ENCODE data around the gene APRT.

The APRT gene

DNA sequence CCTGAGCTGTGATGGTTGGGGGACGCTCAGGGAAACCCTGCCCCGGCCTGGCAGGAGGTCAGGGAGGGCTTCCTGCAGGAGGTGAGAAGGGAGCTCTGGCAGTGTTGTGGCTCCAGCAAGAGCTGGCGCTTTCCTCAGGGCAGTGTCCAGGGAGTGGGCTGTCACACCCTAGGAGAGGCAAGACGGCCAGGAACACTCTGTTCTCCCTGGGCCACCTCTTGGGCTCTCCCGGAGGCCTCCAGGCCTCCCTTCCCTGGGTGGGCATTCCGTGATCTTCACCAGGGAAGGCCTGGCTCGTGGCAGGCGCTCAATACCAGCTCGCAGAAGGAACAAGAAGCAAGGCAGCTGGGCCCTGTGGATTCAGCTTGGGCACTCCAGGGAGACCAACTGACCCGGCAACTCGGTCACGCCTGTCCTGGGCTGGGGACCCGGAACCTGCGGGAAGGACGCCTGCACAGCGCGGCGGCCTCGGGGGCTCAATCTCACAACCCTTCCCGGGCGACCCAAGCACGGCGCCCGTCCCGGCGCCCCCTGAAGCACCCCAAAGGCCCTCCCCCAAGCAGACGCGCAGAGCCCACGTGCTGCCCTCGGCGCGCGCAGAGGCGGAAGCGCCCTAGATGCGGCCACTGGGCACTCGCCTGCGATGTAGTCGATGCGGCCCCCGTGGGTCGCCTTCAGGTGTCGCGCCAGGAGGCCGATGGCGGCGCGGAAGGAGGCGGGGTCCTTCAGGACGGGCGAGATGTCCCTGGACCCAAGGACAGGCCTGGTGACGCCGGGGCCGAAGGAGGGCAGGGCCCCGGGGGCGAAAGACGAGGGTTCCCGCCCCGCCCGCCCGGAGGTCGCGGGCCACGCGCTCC is 588 bp downstream of the APRT start:
- TF ChIP-seq POLR2A (IDR thresholded peaks at IDR 0.05; ENCODE audit: low read depth, low read length) (0 out of 2 replicates have a peak, but pooled peaks have one; percentile 11), POLR2AphosphoS5 (IDR thresholded peaks at IDR 0.05; ENCODE audit: low read depth, low read length) (0 out of 2 replicates have a peak, but pooled peaks have one; percentile 65), PAX5 (IDR thresholded peaks at IDR 0.05; ENCODE audit: insufficient read depth, low read length, severe bottlenecking) (no peak), TAF1 (IDR thresholded peaks at IDR 0.05; ENCODE audit: low read depth, low read length) (no peak), POU2F2 (IDR thresholded peaks at IDR 0.05; ENCODE audit: low read depth, low read length) (no peak; the same call in 1 of the 2 replicates), SPI1 (IDR thresholded peaks at IDR 0.05; ENCODE audit: low read depth, low read length) (no peak)
- FAIRE-seq (no peak), DNase-seq (ENCODE audit: insufficient read length, low spot score) (peak; percentile 87)

DNA sequence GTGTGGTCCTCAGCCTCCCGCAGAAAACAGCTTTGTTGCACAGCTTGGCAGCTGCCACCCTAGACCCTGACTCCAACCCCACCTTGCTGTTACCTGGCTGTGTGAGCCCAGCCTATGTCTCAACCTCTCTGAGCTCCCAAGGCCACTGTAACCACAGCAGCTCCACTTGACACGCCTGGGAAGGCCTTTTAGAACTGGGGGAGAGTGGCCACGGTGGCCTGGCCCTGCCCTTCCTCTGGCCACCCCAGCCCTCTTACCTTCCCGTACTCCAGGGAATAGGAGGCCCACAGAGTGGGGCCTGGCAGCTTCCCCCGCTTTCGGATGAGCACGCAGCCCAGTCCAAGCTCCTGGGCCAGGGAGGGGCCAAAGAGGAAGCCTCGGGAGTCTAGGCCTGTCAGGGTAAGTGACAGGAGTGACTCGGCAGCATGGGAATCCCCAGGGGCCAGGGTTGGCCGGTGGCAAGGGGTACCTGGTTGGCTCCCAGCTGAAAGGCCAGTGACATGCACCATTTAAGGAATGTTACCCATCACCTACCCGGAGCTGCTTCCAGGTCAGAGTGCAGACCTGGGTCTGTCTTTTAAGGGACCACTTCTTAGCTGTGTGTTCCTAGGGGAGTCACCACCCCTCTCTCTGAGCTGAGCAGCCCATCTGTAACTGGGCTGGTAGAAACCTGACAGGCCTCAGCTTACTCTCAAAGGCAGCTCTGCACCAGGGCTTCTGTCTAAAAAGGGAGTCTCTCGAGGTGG is 1.4 kb downstream of the APRT start:
- no peak for DNase-seq (ENCODE audit: insufficient read length, low spot score)
- FAIRE-seq = no peak
- TF ChIP-seq POLR2A (IDR thresholded peaks at IDR 0.05; ENCODE audit: low read depth, low read length) (no peak; the same call in 1 of the 2 replicates), SPI1 (IDR thresholded peaks at IDR 0.05; ENCODE audit: low read depth, low read length) (no peak), PAX5 (IDR thresholded peaks at IDR 0.05; ENCODE audit: insufficient read depth, low read length, severe bottlenecking) (no peak), POU2F2 (IDR thresholded peaks at IDR 0.05; ENCODE audit: low read depth, low read length) (no peak), TAF1 (IDR thresholded peaks at IDR 0.05; ENCODE audit: low read depth, low read length) (no peak), POLR2AphosphoS5 (IDR thresholded peaks at IDR 0.05; ENCODE audit: low read depth, low read length) (peak; percentile 2; the same call in 1 of the 2 replicates)

DNA sequence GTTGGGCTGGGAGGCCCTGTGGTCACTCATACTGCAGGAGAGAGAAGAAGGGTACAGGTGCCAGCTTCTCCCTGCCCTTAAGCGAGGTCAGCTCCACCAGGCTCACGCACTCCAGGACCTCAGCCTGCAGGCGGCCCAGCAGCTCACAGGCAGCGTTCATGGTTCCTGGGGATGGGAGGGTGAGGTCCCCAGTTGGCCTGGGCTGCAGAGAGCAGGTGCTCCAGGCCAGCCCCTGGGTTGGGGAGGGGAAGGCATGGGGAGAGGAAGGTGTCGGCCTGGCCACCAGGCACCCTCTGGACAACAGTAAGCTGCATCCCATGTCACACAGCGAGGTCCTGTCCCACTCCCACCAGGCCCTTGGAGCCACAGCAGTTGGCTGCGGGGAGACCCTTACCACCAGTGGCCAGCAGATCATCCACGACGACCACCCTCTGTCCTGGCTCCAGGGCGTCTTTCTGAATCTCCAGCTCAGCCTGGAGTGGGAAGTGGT is 2.0 kb downstream of the APRT start:
- FAIRE-seq = no peak
- peak; percentile 28; the same call in 1 of the 2 replicates for TF ChIP-seq POLR2AphosphoS5 (IDR thresholded peaks at IDR 0.05; ENCODE audit: low read depth, low read length)
- peak; percentile 73 for TF ChIP-seq POLR2A (IDR thresholded peaks at IDR 0.05; ENCODE audit: low read depth, low read length)
- no peak; the same call in 1 of the 2 replicates for TF ChIP-seq POU2F2 (IDR thresholded peaks at IDR 0.05; ENCODE audit: low read depth, low read length)

DNA sequence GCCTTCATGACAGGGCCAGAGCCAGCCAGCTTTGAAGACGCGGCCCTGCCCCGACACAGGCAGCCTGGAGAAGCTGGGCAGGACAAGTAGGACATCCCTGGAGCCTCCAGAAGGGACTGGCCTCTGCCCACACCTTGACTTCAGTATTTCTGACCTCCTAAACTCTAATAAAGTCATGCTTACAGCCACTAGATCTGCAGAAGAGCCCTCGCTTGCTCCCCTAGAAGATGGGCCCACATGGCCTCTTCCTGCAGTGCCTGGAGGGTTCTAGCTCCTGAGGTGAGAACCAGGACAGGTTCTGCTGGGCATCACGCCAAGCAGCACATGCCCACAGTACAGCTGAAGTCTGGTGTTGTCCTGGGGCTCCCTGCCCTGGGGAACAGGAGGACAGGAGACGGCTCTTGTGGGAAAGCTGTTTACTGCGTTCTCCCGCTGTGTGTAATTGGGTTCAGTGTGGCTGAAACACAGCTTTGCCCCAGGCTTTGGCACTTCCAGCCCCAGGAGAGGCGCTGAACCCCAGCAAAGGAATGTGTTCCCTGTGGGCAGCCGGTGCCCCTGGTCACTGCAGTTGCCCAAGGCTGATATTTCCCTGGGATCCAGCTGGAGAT is 2.6 kb downstream of the APRT start:
- no peak for TF ChIP-seq PAX5 (IDR thresholded peaks at IDR 0.05; ENCODE audit: insufficient read depth, low read length, severe bottlenecking)
- peak; percentile 46; the same call in 1 of the 2 replicates for TF ChIP-seq POLR2A (IDR thresholded peaks at IDR 0.05; ENCODE audit: low read depth, low read length)
- TF ChIP-seq TAF1 (IDR thresholded peaks at IDR 0.05; ENCODE audit: low read depth, low read length) = no peak
- no peak for TF ChIP-seq SPI1 (IDR thresholded peaks at IDR 0.05; ENCODE audit: low read depth, low read length)
- TF ChIP-seq POU2F2 (IDR thresholded peaks at IDR 0.05; ENCODE audit: low read depth, low read length) = no peak
- DNase-seq (ENCODE audit: insufficient read length, low spot score) = no peak
- no peak for FAIRE-seq

More for the DNA sequence above, 2.0 kb downstream of the APRT start:
- no peak for DNase-seq (ENCODE audit: insufficient read length, low spot score)

DNA sequence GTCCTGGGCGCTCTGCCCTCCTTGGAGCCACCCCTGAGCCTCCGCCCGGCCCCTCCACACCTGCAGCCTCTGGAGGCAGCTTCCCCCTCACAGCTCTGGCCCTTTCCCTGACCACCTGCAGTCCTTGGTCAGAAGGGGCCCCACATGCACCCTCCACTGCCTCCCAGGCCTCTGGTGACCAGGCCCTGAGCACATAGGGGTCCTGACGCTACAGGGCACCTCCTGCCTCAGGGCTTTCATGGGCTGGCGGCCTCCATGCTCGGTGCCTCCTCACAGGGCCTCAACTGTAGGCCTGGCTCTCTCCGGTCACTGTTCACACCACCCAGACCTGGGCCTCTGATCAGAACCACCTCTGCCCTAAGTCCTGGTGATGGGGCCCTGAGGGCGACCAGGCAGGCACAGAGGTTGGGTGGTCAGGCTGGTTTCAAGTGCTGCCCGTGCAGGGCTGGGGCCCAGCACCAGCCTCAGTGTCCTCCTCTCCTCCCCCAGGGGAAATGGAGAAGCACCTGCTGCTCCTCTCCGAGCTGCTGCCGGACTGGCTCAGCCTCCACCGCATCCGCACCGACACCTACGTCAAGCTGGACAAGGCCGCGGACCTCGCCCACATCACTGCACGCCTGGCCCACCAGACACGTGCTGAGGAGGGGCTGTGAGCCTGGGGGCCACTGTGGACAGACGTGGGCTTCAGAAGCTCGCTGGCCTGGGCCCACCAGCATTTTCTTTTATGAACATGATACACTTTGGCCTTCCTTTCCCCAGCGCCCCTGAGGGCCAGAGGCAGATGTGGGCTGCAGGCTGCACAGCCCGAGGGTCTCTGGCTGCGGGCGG is 3.9 kb downstream of the APRT start:
- FAIRE-seq (no peak), DNase-seq (ENCODE audit: insufficient read length, low spot score) (no peak)
- TF ChIP-seq TAF1 (IDR thresholded peaks at IDR 0.05; ENCODE audit: low read depth, low read length) = no peak
- no peak for TF ChIP-seq PAX5 (IDR thresholded peaks at IDR 0.05; ENCODE audit: insufficient read depth, low read length, severe bottlenecking)
- TF ChIP-seq POU2F2 (IDR thresholded peaks at IDR 0.05; ENCODE audit: low read depth, low read length) = no peak
- TF ChIP-seq POLR2AphosphoS5 (IDR thresholded peaks at IDR 0.05; ENCODE audit: low read depth, low read length) = peak; percentile 39; the same call in 1 of the 2 replicates
- TF ChIP-seq POLR2A (IDR thresholded peaks at IDR 0.05; ENCODE audit: low read depth, low read length) = no peak; the same call in 1 of the 2 replicates
- no peak for TF ChIP-seq SPI1 (IDR thresholded peaks at IDR 0.05; ENCODE audit: low read depth, low read length)

DNA sequence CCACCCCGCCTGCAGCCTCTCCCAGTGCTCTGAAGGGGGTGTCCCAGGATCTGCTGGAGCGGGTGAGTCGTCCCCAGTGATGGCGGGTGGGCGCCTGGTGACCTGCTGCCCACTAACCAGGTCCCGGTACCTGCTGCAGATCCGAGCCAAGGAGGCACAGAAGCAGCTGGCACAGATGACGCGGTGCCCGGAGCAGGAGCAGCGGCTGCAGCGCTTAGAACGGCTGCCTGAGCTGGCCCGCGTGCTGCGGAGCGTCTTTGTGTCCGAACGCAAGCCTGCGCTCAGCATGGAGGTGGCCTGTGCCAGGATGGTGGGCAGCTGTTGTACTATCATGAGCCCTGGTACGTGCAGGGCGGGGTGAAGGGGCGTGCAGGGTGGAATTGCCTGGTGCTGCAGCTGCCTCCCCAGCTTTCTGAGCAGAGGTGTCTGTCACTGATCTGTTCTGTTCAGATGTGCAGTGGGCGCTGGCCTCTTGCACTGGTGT is 4.5 kb downstream of the APRT start:
- no peak for FAIRE-seq
- no peak for DNase-seq (ENCODE audit: insufficient read length, low spot score)
- TF ChIP-seq POLR2AphosphoS5 (IDR thresholded peaks at IDR 0.05; ENCODE audit: low read depth, low read length) (no peak; the same call in 1 of the 2 replicates), POLR2A (IDR thresholded peaks at IDR 0.05; ENCODE audit: low read depth, low read length) (no peak), POU2F2 (IDR thresholded peaks at IDR 0.05; ENCODE audit: low read depth, low read length) (no peak), TAF1 (IDR thresholded peaks at IDR 0.05; ENCODE audit: low read depth, low read length) (no peak), PAX5 (IDR thresholded peaks at IDR 0.05; ENCODE audit: insufficient read depth, low read length, severe bottlenecking) (no peak), SPI1 (IDR thresholded peaks at IDR 0.05; ENCODE audit: low read depth, low read length) (no peak)

DNA sequence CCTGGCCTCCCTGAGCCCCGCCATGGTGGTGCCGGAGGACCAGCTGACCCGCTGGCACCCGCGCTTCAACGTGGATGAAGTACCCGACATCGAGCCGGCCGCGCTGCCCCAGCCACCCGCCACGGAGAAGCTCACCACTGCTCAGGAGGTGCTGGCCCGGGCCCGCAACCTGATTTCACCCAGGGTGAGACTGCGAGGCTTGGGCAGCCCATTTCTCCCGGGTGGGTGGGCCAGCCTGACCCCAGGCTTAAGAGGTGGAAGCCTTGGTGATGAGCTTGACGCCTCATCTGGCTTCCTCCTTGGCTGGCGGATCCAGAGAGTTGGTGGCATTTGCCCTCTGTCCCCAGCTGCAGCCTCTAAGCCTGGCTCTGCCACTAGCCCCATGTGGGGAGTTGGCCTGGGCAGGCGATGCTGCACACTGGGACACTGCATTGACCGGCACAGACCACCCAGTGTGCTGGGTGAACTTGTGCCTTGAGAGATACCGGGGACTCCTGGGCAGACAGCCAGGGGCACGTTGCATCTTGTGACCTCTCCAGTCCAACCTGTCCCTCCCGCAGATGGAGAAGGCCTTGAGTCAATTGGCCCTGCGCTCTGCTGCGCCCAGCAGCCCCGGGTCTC is 5.1 kb downstream of the APRT start:
- TF ChIP-seq PAX5 (IDR thresholded peaks at IDR 0.05; ENCODE audit: insufficient read depth, low read length, severe bottlenecking) (no peak), TAF1 (IDR thresholded peaks at IDR 0.05; ENCODE audit: low read depth, low read length) (no peak)

DNA sequence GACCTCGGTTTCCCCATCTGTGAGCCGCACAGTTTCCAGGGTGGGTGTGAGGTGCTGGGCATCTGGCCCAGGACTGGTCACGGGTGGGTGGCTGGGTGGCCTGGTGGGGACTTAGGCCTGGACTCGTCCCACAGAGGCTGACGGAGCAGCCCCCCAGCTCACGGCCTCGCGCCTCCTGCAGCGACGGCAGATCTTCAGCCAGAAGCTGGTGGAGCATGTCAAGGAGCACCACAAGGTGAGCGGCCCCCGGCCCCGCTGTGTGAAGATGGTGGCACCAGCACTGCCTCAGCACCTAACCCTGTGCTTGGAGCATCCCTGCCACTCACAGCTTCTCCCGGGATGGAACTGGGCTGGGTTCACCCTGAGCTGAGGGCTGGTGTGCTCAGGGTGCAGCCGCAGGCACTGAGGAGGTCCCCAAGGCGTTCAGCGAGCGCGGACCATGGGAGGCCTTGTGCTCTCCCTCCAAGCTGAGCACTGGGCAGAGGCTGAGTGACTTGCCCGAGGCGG is 5.8 kb downstream of the APRT start:
- TF ChIP-seq TAF1 (IDR thresholded peaks at IDR 0.05; ENCODE audit: low read depth, low read length) (no peak), SPI1 (IDR thresholded peaks at IDR 0.05; ENCODE audit: low read depth, low read length) (no peak), POLR2A (IDR thresholded peaks at IDR 0.05; ENCODE audit: low read depth, low read length) (no peak), POLR2AphosphoS5 (IDR thresholded peaks at IDR 0.05; ENCODE audit: low read depth, low read length) (no peak), POU2F2 (IDR thresholded peaks at IDR 0.05; ENCODE audit: low read depth, low read length) (no peak), PAX5 (IDR thresholded peaks at IDR 0.05; ENCODE audit: insufficient read depth, low read length, severe bottlenecking) (no peak)
- no peak for FAIRE-seq
- no peak for DNase-seq (ENCODE audit: insufficient read length, low spot score)

More for the DNA sequence above, 5.1 kb downstream of the APRT start:
- DNase-seq (ENCODE audit: insufficient read length, low spot score) (no peak), FAIRE-seq (no peak)
